Measurements from ENCODE around the gene ZNF462.
"Not testable (repeated sequence)": the region's sequence is repeated elsewhere in the genome, so short reads cannot be mapped to it uniquely, and the experiment has no call there.

Gene ZNF462

GRCh38 chr9:106883626-106884190 is 20.7 kb downstream of the ZNF462 start:
- H2AFZ ChIP-seq (ENCODE audit: low read depth, low read length): no peak overlapping the region
- no peak overlapping the region for H3K4me3 ChIP-seq (ENCODE audit: low read length)
- H3K36me3 ChIP-seq (ENCODE audit: insufficient read depth, low read length): peaks cover 26% of the 10 kb centered on the region
- peaks cover 15% of the 10 kb centered on the region for H3K4me1 ChIP-seq (ENCODE audit: insufficient read depth, low read length)
- no peaks in the 10 kb centered on the region for H3K27me3 ChIP-seq (ENCODE audit: insufficient read depth, low read length)
- H3K9me3 ChIP-seq (ENCODE audit: low read length): peaks cover 13% of the 10 kb centered on the region

DNA sequence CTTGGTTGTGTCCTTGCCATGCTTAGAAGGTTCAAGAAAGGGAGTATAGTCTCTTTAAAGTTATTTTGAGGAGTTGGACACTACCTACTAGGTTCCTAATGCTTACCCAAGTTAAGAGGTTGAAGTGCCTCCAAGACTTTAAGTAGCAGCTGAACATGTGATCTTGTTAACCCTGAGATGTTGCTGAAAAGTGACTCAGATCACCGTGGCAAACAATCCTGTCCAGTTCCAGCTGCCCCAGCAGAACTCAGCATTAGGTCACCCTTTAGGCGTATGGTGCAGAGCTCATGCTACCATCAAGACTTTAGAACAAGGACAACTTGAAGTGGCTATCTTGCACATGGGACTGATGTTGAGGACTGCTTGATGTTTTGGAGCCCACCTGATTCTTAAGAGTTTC is 22.5 kb downstream of the ZNF462 start:
- H2AFZ ChIP-seq (ENCODE audit: low read depth, low read length): no peak overlapping the region
- peaks cover 13% of the 10 kb centered on the region for H3K9me3 ChIP-seq (ENCODE audit: low read length)
- H3K27me3 ChIP-seq (ENCODE audit: insufficient read depth, low read length): no peaks in the 10 kb centered on the region
- H3K36me3 ChIP-seq (ENCODE audit: insufficient read depth, low read length): peaks cover 21% of the 10 kb centered on the region
- no peak overlapping the region for H3K4me3 ChIP-seq (ENCODE audit: low read length)
- H3K4me1 ChIP-seq (ENCODE audit: insufficient read depth, low read length): peaks cover 6% of the 10 kb centered on the region

DNA sequence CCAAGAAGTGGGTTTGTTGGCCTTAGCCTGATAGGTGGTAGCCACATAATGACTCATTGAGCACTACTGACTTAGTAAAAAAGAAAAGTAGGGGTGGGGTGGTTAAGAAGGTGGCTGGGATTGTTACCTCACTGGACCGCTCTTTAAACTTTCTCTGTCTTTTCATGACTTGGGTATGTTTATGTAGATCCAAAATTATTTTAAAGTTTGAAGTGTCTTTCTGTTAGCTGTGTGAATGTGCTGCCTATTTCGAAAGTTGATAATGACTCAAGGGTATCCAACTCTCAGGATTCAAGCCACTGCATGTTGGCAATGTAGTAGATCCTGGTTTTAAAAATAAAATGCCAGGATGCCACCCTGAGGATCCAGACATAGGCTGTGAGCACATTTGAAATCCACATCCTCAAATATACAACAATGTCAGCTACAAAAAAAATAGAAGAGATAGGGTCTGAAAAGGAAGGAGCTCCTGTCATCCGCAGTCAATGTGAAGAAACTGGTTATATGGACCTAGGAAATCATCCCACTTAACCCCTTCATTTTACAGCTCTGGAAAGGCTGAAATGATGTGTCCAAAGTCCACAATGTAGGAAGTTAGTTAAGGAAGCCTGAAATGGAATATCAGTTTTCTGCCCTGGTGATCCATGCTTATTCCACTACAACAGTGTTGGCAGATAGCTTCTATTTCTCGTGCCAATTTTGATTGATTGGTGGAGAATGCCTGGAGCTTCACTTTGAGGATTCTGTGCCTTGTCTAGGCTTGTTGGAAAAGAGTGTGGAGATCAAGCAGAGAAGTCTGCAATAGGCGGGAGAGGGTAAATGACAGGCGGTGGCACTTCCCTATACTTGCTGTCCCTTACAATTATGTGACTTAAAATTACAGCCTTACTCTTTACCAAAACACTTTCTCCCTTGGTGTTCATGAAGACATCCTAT is 23.4 kb downstream of the ZNF462 start:
- Histone ChIP-seq H3K36me3 (ENCODE audit: insufficient read depth, low read length) (peaks cover 20% of the 10 kb centered on the region), H3K4me3 (ENCODE audit: low read length) (no peak overlapping the region), H3K9me3 (ENCODE audit: low read length) (peaks cover 11% of the 10 kb centered on the region), H3K27me3 (ENCODE audit: insufficient read depth, low read length) (no peaks in the 10 kb centered on the region), H3K4me1 (ENCODE audit: insufficient read depth, low read length) (peaks cover 15% of the 10 kb centered on the region), H2AFZ (ENCODE audit: low read depth, low read length) (no peak overlapping the region)

DNA sequence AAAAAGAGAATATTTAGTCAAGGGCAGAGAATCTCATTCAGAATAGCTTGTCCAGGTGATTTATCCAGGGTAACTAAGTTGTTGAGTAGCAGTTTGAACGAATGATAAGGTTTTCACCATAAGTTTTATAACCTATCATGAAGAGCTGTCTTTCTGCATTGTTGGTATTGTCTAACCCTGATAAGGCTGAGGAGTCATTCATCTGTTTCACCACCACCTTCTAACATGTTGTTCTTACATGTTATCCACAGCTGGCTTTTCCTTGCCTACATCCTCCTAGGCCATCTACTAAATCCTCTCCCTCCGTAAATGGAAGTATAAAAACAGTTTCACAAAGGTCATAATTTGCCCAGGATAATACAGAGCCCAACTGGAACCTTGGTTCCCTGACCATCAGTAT is 24.1 kb downstream of the ZNF462 start:
- Histone ChIP-seq H3K4me3 (ENCODE audit: low read length) (no peak overlapping the region), H3K4me1 (ENCODE audit: insufficient read depth, low read length) (peaks cover 22% of the 10 kb centered on the region), H3K36me3 (ENCODE audit: insufficient read depth, low read length) (peaks cover 20% of the 10 kb centered on the region), H3K27me3 (ENCODE audit: insufficient read depth, low read length) (no peaks in the 10 kb centered on the region), H3K9me3 (ENCODE audit: low read length) (peaks cover 11% of the 10 kb centered on the region), H2AFZ (ENCODE audit: low read depth, low read length) (no peak overlapping the region)

- Histone ChIP-seq H3K4me3 (ENCODE audit: low read length) (no peak overlapping the region), H2AFZ (ENCODE audit: low read depth, low read length) (no peak overlapping the region), H3K9me3 (ENCODE audit: low read length) (peaks cover 11% of the 10 kb centered on the region), H3K27me3 (ENCODE audit: insufficient read depth, low read length) (no peaks in the 10 kb centered on the region), H3K36me3 (ENCODE audit: insufficient read depth, low read length) (peaks cover 21% of the 10 kb centered on the region), H3K4me1 (ENCODE audit: insufficient read depth, low read length) (peaks cover 35% of the 10 kb centered on the region)
These were observed 26.2 kb downstream of the ZNF462 start for GRCh38 chr9:106889061-106889590.

GRCh38 chr9:106890608-106891007 is 27.6 kb downstream of the ZNF462 start:
- Histone ChIP-seq H3K36me3 (ENCODE audit: insufficient read depth, low read length) (peaks cover 25% of the 10 kb centered on the region), H3K4me1 (ENCODE audit: insufficient read depth, low read length) (peaks cover 35% of the 10 kb centered on the region)

GRCh38 chr9:106891286-106891685 is 28.3 kb downstream of the ZNF462 start:
- Histone ChIP-seq H3K4me1 (ENCODE audit: insufficient read depth, low read length) (peaks cover 35% of the 10 kb centered on the region), H3K36me3 (ENCODE audit: insufficient read depth, low read length) (peaks cover 28% of the 10 kb centered on the region), H3K4me3 (ENCODE audit: low read length) (no peak overlapping the region), H3K27me3 (ENCODE audit: insufficient read depth, low read length) (no peaks in the 10 kb centered on the region), H2AFZ (ENCODE audit: low read depth, low read length) (no peak overlapping the region), H3K9me3 (ENCODE audit: low read length) (peaks cover 9% of the 10 kb centered on the region)

More at GRCh38 chr9:106890608-106891007, 27.6 kb downstream of the ZNF462 start:
- H3K27me3 ChIP-seq (ENCODE audit: insufficient read depth, low read length): no peaks in the 10 kb centered on the region
- H3K4me3 ChIP-seq (ENCODE audit: low read length): no peak overlapping the region
- no peak overlapping the region for H2AFZ ChIP-seq (ENCODE audit: low read depth, low read length)
- H3K9me3 ChIP-seq (ENCODE audit: low read length): peaks cover 11% of the 10 kb centered on the region

DNA sequence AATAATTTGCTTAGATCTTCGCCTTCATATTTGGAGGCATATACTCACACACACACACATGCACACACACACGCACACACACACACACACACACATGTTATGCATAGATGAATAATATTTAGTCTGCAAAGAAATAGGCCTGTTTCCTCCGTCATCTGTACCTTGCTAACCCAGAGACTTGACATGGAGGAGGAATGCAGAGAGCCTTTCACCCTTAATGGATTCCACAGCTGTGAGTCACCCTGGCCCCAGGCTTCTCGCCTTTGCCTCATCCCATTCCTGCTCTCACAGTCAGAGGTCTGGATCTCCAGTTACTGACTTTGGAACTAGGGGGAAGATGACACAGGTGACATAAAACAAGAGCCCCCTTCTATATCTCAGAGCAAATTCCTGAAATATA is 29.7 kb downstream of the ZNF462 start:
- Histone ChIP-seq H3K4me3 (ENCODE audit: low read length) (no peak overlapping the region), H3K4me1 (ENCODE audit: insufficient read depth, low read length) (peaks cover 35% of the 10 kb centered on the region)

GRCh38 chr9:106893088-106893487 is 30.1 kb downstream of the ZNF462 start:
- Histone ChIP-seq H3K9me3 (ENCODE audit: low read length) (no peaks in the 10 kb centered on the region), H3K27me3 (ENCODE audit: insufficient read depth, low read length) (no peaks in the 10 kb centered on the region), H2AFZ (ENCODE audit: low read depth, low read length) (no peak overlapping the region), H3K4me1 (ENCODE audit: insufficient read depth, low read length) (peaks cover 35% of the 10 kb centered on the region), H3K36me3 (ENCODE audit: insufficient read depth, low read length) (peaks cover 28% of the 10 kb centered on the region), H3K4me3 (ENCODE audit: low read length) (no peak overlapping the region)

More for the DNA sequence above, 29.7 kb downstream of the ZNF462 start:
- Histone ChIP-seq H3K9me3 (ENCODE audit: low read length) (no peaks in the 10 kb centered on the region), H2AFZ (ENCODE audit: low read depth, low read length) (no peak overlapping the region), H3K36me3 (ENCODE audit: insufficient read depth, low read length) (peaks cover 28% of the 10 kb centered on the region), H3K27me3 (ENCODE audit: insufficient read depth, low read length) (no peaks in the 10 kb centered on the region)

DNA sequence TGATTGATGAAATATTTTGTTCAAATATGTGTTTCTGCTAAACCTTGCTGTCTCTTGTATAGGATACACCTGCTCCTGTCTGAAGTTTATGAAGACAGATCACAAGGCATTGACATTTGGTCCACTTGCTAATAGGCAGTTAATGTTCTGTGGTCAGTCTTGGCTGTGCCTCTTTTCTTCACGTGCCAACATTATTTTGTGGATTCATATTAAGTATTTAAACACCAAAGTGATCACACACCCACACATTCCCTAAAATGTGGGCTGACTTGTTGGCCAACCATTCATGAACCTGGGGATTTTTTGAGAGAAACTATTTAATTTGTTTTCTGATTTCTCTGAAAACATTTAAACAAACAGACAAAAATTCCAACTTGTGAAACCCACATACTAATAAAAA is 33.7 kb downstream of the ZNF462 start:
- no peak overlapping the region for H2AFZ ChIP-seq (ENCODE audit: low read depth, low read length)
- peaks cover 28% of the 10 kb centered on the region for H3K36me3 ChIP-seq (ENCODE audit: insufficient read depth, low read length)
- no peaks in the 10 kb centered on the region for H3K27me3 ChIP-seq (ENCODE audit: insufficient read depth, low read length)
- peaks cover 7% of the 10 kb centered on the region for H3K9me3 ChIP-seq (ENCODE audit: low read length)
- H3K4me1 ChIP-seq (ENCODE audit: insufficient read depth, low read length): peaks cover 16% of the 10 kb centered on the region
- H3K4me3 ChIP-seq (ENCODE audit: low read length): no peak overlapping the region

DNA sequence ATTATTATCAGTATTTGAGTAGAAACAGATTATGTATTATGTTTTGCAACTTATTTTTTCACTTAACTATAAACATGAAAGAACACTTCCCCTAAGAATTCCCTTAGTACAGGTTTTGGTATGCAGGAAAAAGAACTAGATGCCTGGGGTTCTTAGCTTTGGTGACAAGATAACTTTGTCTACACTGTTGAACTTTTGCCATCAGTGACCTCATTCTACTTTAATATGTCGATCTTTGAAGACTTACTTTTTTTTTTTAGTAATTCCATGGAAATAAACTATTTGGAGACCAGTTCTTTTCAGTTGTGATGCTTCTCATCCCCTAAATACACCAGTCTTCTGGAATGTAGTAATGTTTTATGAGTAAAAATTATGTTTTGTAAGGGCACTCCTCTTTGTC is 34.3 kb downstream of the ZNF462 start:
- peaks cover 9% of the 10 kb centered on the region for H3K9me3 ChIP-seq (ENCODE audit: low read length)
- H3K4me3 ChIP-seq (ENCODE audit: low read length): no peak overlapping the region
- no peak overlapping the region for H2AFZ ChIP-seq (ENCODE audit: low read depth, low read length)
- peaks cover 28% of the 10 kb centered on the region for H3K36me3 ChIP-seq (ENCODE audit: insufficient read depth, low read length)
- no peaks in the 10 kb centered on the region for H3K27me3 ChIP-seq (ENCODE audit: insufficient read depth, low read length)
- H3K4me1 ChIP-seq (ENCODE audit: insufficient read depth, low read length): peaks cover 11% of the 10 kb centered on the region

DNA sequence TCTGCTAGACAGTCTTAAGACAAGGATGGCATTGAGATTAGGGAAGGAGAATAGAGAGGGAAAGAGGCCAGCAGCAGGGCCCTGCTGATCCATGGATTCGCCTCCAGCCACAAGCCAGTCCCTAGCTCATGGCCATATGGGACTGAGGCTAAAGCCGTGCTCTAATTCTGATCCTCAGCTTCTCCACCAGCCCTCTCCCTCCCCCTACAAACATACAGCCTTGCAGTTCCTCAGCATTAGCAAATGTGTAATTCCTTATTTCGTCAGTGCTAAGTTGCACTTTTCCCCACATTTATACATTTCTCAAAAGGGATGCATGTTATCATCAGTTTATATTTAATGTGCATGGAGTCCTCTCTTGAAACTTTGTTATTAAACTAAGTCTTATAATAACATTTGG is 34.8 kb downstream of the ZNF462 start:
- Histone ChIP-seq H3K36me3 (ENCODE audit: insufficient read depth, low read length) (peaks cover 26% of the 10 kb centered on the region), H3K9me3 (ENCODE audit: low read length) (peaks cover 9% of the 10 kb centered on the region), H2AFZ (ENCODE audit: low read depth, low read length) (no peak overlapping the region), H3K4me3 (ENCODE audit: low read length) (no peak overlapping the region), H3K4me1 (ENCODE audit: insufficient read depth, low read length) (peaks cover 6% of the 10 kb centered on the region), H3K27me3 (ENCODE audit: insufficient read depth, low read length) (no peaks in the 10 kb centered on the region)

- not testable (repeated sequence) for H3K4me1 ChIP-seq (ENCODE audit: insufficient read depth, low read length); H2AFZ ChIP-seq (ENCODE audit: low read depth, low read length); H3K27me3 ChIP-seq (ENCODE audit: insufficient read depth, low read length); H3K4me3 ChIP-seq (ENCODE audit: low read length)
- Histone ChIP-seq H3K36me3 (ENCODE audit: insufficient read depth, low read length) (peaks cover 13% of the 10 kb centered on the region), H3K9me3 (ENCODE audit: low read length) (peaks cover 19% of the 10 kb centered on the region)
These were observed 37.6 kb downstream of the ZNF462 start for GRCh38 chr9:106900523-106900922.
